D721Med (cell line): ENCODE results near the gene SEPTIN6.

Experiments
- DNase-seq: peaks from one replicate; pipeline ENCODE4 v3.0.0; 2011; ENCODE audit warnings: low spot score; ENCODE audit not compliant: insufficient read length
- FAIRE-seq: peaks from 2 replicates; lab custom pipeline; 2011; peaks lifted over from hg19 to GRCh38; lab: Jason Lieb, UNC
- TF ChIP-seq, protein P1 (sequence below): IDR thresholded peaks from 2 replicates; pipeline ENCODE4 v1.5.1; 2012; ENCODE audit warnings: mild to moderate bottlenecking, control low read depth; ENCODE audit not compliant: insufficient read depth; ENCODE audit errors: missing control alignments

The SEPTIN6 gene

DNA sequence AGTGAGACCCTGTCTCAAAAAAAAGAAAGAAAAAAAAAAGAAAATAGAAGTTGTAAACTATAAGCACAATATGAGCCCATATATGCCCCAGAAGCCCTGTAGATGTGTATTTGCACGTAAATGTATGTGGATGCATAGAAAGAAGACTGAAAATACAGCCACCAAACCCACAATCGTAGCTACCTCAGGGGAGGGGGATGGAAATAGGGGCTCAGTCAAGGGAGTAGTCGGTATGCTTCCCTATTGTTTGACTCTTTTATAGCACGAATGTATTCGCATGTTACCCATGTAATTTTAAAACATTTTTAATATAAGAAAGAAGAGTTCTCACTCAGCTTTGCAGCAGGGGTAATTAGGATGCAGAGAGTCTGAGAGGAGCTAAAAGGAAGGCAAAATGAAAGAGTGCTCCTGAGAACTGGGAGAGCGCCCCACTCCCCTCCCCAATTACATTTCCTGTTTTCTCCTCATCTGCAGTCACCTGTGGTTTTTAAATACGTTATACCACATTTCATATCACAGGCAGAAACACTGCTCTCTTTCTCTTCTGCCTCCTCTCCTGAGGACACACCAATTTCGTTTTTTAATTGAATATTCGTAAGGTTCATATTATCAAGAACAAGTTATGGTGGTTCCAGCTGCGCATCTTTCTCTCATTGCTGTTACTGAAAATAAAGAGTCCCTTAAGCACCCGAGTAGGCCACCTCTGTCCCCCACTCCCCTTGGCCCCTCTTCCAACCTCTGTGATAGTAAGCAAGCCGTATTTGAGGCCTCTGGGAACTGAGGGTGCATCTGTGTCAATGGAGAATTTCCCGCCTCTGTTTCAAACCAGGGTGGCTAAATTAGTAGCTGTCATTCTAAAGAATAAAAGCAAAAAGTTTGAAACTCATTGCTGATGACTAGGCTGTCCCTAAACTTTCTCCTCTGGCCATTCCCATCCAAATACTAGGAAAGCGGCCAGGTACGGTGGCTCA is 10.7 kb downstream of the SEPTIN6 start:
- FAIRE-seq (no peak), DNase-seq (no peak)
- TF ChIP-seq, protein P1, sequence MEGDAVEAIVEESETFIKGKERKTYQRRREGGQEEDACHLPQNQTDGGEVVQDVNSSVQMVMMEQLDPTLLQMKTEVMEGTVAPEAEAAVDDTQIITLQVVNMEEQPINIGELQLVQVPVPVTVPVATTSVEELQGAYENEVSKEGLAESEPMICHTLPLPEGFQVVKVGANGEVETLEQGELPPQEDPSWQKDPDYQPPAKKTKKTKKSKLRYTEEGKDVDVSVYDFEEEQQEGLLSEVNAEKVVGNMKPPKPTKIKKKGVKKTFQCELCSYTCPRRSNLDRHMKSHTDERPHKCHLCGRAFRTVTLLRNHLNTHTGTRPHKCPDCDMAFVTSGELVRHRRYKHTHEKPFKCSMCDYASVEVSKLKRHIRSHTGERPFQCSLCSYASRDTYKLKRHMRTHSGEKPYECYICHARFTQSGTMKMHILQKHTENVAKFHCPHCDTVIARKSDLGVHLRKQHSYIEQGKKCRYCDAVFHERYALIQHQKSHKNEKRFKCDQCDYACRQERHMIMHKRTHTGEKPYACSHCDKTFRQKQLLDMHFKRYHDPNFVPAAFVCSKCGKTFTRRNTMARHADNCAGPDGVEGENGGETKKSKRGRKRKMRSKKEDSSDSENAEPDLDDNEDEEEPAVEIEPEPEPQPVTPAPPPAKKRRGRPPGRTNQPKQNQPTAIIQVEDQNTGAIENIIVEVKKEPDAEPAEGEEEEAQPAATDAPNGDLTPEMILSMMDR = no peak

DNA sequence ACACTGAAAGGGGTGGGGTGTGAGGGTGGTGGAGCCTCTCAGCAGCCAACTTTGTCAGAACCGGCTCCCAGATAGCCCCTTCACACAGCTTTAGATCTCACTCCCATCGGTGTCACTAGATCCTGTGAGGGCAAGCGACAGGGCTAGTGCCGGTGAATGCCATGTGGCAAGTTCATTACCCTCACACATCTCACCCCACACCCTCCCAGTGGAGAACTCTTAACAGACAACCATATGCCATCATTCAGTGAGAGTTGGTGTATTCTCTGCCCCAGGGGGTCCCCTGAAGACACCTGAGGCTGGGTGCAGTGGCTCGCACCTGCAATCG is 15.3 kb downstream of the SEPTIN6 start:
- TF ChIP-seq, protein P1 = no peak
- no peak for FAIRE-seq

DNA sequence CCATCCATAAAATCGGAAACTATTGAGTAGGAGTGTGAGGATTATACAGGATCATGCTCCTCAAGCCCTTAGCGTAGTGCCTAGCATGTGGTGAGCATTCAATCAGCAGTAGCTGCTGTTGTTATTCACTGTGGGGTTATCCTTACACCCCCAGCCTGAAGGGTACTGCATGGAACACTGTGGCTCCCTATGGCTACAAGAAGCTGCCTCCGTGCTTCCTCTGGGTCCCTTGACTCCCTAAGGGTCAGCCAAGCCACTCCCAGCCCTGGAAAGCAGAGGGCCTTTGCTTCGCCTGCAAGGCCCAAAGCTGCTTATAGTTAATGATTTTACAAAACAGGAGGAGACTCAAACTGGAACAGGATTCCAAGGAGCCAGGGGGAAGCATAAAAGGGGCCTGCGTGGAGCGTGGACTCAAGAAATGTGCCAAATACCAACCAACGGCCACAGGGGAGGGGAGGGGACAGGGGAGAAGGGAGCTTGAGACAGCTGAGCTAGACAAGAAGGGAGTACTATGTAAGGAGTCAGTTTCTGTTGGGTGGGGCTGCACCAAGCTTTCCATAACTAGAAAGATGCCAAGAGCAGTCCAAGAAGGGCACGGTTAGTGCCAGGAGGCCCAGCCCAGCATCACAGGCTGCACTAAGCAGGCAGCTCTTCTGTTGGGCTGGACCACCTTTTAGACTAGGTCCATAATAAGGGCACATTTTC is 15.9 kb downstream of the SEPTIN6 start:
- TF ChIP-seq, protein P1 = no peak
- no peak for DNase-seq
- no peak for FAIRE-seq

More for the DNA sequence above, 15.3 kb downstream of the SEPTIN6 start:
- DNase-seq = no peak

DNA sequence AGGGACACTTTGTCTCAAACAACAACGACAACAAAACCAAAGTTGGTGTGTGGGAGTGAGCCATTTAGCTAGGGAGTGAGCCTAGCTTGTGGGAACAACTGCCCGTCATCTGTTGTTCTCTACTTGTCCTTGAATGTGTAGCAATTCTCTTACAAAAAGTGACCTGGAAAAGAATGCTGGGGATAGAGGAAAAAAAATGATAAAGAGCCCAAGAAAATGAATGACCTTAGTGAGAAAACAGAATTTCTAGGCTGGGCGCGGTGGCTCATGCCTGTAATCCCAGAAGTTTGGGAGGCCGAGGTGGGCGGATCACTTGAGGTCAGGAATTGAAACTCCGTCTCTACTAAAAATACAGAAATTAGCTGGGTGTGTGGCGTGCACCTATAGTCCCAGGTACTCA is 19.6 kb downstream of the SEPTIN6 start:
- TF ChIP-seq, protein P1 = no peak
- DNase-seq (no peak), FAIRE-seq (no peak)

- FAIRE-seq (no peak), DNase-seq (no peak)
- TF ChIP-seq, protein P1 = no peak
Observed at GRCh38 chrX:119672426-119672825, 20.5 kb downstream of the SEPTIN6 start.

DNA sequence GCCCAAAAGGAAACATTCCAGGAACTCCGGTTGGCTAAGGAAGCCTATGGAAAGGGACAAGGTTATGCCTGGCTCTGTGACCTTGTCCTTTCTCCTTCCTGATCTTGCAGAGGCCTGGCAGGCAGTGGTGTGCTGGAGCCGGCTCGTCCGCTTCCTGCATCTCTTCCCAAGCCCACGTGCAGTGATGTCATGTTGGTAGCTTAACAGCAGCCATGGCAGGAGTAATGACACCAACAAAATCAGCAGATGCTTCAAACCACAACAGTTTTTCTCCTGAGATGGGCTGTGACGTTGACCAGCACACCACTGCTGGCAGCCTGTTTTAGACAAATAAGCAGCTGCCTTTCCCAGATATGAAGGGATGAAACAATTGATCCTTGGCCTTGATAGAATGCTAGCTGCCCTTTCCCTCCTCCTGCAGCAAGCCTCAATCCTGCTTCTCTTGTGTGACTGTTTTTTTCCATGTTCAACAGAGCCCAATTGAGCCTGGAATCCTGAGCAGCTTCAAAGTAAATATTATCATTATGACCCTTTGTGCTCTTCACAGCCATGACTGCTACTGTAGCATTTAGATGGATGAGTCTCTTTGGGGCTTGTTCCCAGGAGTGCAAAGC is 23.4 kb downstream of the SEPTIN6 start:
- FAIRE-seq (no peak), DNase-seq (no peak)
- TF ChIP-seq, protein P1 = no peak
